GM13977 (cell line): ENCODE data around the gene COL5A1.

Experiments used
- DNase-seq: peaks from one replicate; pipeline ENCODE4 v3.0.0; 2012; ENCODE audit warnings: low spot score
- in situ Hi-C: fragments of 300-500 bp; cut with MboI; formaldehyde crosslinking; loops from one replicate; pipeline ENCODE4 v1.12.0; 2022; ENCODE audit warnings: low sequenced_read_pairs, low pct_unique_long_range_greater_than_20kb, mixed read lengths, inconsistent platforms; ENCODE audit not compliant: unreplicated experiment
- TF ChIP-seq, protein P1 (sequence below): IDR thresholded peaks from 2 replicates; pipeline ENCODE4 v1.5.1; 2012; ENCODE audit warnings: mild to moderate bottlenecking, control low read depth; ENCODE audit not compliant: insufficient read depth; ENCODE audit errors: extremely low read depth, missing control alignments

The COL5A1 gene

DNA sequence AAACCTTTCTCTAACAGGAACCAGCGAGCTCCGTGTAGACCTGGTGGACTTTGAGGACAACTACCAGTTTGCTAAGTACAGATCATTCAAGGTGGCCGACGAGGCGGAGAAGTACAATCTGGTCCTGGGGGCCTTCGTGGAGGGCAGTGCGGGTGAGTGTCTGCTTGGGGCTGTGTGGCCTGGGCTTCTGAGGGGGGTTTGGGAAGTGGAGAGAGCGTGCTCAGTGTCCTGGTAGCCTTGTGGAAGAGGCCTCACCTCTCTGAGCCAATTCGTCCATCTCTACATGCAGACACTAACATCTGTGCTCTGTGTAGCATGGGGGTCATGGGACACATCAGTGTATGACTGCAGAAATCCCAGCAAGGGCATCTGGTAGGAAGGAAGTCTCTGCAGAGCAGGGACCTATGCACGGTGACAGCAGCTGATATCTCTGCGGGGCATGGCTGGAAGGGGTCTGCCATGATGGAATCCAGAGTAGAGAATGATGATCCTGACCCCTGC lies 244.9 kb downstream of the COL5A1 start:
- TF ChIP-seq, protein P1, sequence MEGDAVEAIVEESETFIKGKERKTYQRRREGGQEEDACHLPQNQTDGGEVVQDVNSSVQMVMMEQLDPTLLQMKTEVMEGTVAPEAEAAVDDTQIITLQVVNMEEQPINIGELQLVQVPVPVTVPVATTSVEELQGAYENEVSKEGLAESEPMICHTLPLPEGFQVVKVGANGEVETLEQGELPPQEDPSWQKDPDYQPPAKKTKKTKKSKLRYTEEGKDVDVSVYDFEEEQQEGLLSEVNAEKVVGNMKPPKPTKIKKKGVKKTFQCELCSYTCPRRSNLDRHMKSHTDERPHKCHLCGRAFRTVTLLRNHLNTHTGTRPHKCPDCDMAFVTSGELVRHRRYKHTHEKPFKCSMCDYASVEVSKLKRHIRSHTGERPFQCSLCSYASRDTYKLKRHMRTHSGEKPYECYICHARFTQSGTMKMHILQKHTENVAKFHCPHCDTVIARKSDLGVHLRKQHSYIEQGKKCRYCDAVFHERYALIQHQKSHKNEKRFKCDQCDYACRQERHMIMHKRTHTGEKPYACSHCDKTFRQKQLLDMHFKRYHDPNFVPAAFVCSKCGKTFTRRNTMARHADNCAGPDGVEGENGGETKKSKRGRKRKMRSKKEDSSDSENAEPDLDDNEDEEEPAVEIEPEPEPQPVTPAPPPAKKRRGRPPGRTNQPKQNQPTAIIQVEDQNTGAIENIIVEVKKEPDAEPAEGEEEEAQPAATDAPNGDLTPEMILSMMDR, result no peak
- in situ Hi-C loops, result no loop called here
- no peak for DNase-seq

DNA sequence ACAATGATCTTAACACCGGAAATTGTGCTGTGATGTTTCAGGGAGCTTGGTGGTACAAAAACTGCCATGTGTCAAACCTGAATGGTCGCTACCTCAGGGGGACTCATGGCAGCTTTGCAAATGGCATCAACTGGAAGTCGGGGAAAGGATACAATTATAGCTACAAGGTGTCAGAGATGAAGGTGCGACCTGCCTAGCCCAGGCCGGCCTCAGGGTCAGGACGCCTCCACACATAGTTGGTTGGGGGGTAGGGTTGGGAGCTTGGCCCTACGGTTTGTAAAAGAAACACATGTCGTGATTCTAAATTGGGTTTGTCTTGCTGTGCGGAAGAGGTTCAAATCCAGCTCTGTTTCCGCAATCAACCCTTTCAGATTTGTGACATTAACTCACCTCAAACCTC lies 245.6 kb downstream of the COL5A1 start:
- in situ Hi-C loops, result no loop called here
- TF ChIP-seq, protein P1, result no peak
- DNase-seq, result no peak

DNA sequence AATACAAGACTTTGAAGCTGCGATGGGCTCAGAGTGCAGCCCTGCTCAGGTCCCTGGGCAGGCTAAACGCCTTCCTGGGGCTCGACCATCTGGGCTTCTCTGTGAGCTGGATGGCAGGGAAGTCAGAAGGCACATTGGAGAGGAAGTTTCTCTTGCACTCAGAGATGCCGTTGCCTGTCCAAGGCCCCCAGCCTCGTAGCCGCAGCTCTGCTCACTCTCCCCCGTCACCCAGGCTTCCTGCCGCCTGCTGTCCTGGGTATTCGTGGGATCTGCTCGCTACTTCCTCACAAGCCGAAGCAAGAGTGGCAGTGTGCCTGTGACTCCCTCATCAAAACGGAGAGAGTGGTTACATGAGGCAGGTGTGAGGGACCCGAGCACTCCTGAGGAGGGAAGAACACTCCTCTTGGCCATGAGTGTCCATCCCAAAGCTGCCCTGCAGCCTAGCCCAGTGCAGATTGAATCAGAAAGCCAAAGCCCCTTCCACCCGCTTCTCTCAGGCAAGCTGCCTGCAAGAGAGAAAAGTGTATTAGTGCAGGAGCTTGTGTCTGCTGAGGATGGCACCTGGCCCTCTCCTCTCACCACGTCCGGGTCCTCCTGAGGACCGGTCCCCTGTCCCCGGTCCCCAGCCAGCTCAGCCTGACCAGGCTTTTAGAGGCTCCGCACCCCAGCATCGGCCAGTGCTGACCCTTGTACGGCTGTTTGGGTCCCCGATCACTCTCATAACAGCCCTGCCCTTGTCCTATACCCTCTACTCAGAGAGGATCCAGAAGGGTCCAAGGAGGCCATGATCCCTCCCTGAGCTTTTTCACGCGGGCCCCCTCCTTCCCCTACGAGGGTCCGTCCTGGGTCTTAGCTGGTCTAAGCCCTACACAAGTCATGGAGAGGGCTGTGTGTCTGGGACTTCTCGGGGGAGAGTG lies 246.3 kb downstream of the COL5A1 start:
- TF ChIP-seq, protein P1, result no peak
- in situ Hi-C loops, result no loop called here
- DNase-seq, result no peak

DNA sequence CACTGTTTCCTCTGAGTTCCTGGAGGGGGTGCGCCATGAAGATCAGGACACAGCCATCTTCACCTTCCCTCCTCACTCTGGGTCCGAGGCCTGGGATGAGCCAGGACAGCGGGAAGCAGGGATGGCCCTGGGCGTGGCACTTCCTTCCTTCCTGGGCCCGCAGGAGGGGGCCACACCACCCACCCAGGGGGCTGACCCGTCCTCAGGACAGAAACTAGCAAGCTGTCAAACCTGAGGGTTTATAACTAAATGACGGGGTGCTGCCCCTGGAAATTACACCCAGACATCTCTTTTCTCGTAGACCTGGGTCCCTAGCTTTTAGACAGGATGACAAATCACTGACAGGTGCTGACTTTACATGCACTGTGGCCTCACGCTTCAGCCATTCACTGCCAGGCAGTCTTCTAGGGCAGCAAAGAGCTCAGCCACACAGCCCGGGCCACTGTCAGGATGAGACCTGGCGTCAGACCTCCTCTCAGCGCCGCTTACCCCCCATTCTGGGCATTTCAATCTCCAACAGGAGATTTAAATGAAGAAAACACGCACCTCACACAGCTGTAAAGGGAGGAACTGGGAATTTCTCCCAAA lies 247.1 kb downstream of the COL5A1 start:
- in situ Hi-C loops, result no loop called here
- TF ChIP-seq, protein P1, result no peak
- DNase-seq, result no peak

DNA sequence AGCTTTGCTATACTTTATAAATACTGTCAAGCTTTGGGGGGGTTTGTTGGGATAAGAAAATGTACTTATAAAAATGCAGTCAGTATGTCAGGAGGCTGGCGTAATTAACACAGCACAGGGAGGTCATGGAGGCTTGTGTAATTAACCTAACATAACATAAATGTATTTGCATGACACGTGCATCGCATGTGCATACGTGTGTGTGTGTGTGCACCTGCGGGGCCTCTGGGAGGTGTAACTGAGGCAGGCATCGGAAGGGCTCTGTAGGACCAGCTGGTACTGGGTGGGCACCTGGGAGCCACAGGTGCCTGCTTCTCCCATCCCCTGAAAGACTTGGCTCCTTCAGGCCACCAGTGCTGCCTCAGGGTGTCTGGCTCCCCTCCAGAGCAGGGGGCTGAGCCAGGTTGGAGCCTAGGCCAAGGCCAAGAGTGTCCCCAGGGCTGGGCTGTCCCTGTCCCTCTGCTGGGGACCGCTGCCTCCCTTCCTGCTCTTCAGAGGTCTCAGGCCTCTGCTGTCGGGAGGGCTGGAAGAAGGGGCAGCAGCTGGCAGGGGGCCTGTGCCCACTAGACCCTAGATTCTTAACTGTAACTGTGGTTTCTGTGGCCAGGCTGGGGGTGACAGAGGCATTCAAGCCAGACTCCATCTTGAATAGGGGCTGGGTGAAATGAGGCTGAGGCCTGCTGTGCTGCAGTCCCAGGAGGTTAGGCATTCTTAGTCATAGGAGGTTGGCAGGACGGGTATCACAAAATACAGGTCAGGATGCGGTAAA lies 248.0 kb downstream of the COL5A1 start:
- in situ Hi-C loops, result no loop called here
- no peak for DNase-seq
- TF ChIP-seq, protein P1, result no peak

DNA sequence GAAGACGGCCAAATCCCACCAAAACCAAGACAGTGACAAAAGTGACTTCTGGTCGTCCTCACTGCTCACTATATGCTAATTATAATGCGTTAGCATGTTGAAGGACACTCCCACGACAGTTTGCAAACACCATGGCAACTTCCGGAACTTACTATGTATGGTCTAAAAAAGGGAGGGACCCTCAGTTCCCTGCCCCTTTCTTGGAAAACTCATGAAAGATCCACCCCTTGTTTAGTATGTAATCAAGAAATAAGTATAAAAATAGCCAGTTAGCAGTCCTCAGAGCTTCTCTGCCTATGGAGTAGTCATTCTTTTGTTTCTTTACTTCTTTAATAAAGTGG lies 248.5 kb downstream of the COL5A1 start:
- in situ Hi-C loops, result no loop called here
- TF ChIP-seq, protein P1, result no peak
- no peak for DNase-seq
